ENCODE data around the gene NFATC2. TPM values are rescaled to one million over a fixed set of nuclear protein-coding genes. Genes with fewer than 3 reads are reported as not detected.

NFATC2 gene
- total RNA-seq, 1 experiment from 2014 or later: 0.07 TPM

GRCh38 chr20:51432875-51433274 is 109.6 kb downstream of the NFATC2 start:
- Mint-ChIP-seq H3K27me3 (ENCODE audit: insufficient read depth, unreplicated experiment) (peaks cover 8% of the 10 kb centered on the region), H3K27ac (ENCODE audit: low read depth, unreplicated experiment) (no peak overlapping the region), H3K36me3 (ENCODE audit: insufficient read depth, unreplicated experiment) (no peaks in the 10 kb centered on the region), H3K4me1 (ENCODE audit: insufficient read depth, unreplicated experiment) (peaks cover 11% of the 10 kb centered on the region), H3K4me3 (ENCODE audit: unreplicated experiment) (no peak overlapping the region), H3K9me3 (ENCODE audit: unreplicated experiment) (no peaks in the 10 kb centered on the region)
- no peak for DNase-seq (ENCODE audit: unreplicated experiment)
- ChIA-PET CTCF (interaction anchor here (0.6 to 1.0 kb wide), 3 partner anchors 46 to 162 kb away, joined by 3 to 4 read pairs (median 4); no protein-coding TSS in a partner anchor), POLR2A (interaction anchor here (1.0 kb wide), 1 partner anchor 24 kb away, joined by 3 read pairs; no protein-coding TSS in a partner anchor)
- TF ChIP-seq CTCF (IDR thresholded peaks at IDR 0.05; ENCODE audit: unreplicated experiment): no peak
- intact Hi-C loops (cut with micrococcal nuclease): no loop called here
- BruUV-seq (replicated peaks): no TSS peak

- DNase-seq (ENCODE audit: unreplicated experiment): no peak
- H3K27ac Mint-ChIP-seq (ENCODE audit: low read depth, unreplicated experiment): no peak overlapping the region
- no TSS peak for BruUV-seq (replicated peaks)
- H3K36me3 Mint-ChIP-seq (ENCODE audit: insufficient read depth, unreplicated experiment): no peaks in the 10 kb centered on the region
- H3K4me1 Mint-ChIP-seq (ENCODE audit: insufficient read depth, unreplicated experiment): peaks cover 11% of the 10 kb centered on the region
- H3K27me3 Mint-ChIP-seq (ENCODE audit: insufficient read depth, unreplicated experiment): peaks cover 13% of the 10 kb centered on the region
- intact Hi-C loops (cut with micrococcal nuclease): no loop called here
- H3K9me3 Mint-ChIP-seq (ENCODE audit: unreplicated experiment): no peaks in the 10 kb centered on the region
- POLR2A ChIA-PET: interaction anchor here (1.0 kb wide), 1 partner anchor 24 kb away, joined by 3 read pairs; no protein-coding TSS in a partner anchor
- TF ChIP-seq CTCF (IDR thresholded peaks at IDR 0.05; ENCODE audit: unreplicated experiment): no peak
- no peak overlapping the region for H3K4me3 Mint-ChIP-seq (ENCODE audit: unreplicated experiment)
- CTCF ChIA-PET: interaction anchor here (0.6 to 1.3 kb wide), 4 partner anchors 46 to 162 kb away, joined by 3 to 4 read pairs (median 4); no protein-coding TSS in a partner anchor
These were observed 110.2 kb downstream of the NFATC2 start for GRCh38 chr20:51432251-51432784.

GRCh38 chr20:51431321-51431720 is 111.2 kb downstream of the NFATC2 start:
- no peak for DNase-seq (ENCODE audit: unreplicated experiment)
- Mint-ChIP-seq H3K27ac (ENCODE audit: low read depth, unreplicated experiment) (no peak overlapping the region), H3K36me3 (ENCODE audit: insufficient read depth, unreplicated experiment) (no peaks in the 10 kb centered on the region), H3K4me3 (ENCODE audit: unreplicated experiment) (no peak overlapping the region), H3K4me1 (ENCODE audit: insufficient read depth, unreplicated experiment) (peaks cover 11% of the 10 kb centered on the region), H3K9me3 (ENCODE audit: unreplicated experiment) (no peaks in the 10 kb centered on the region), H3K27me3 (ENCODE audit: insufficient read depth, unreplicated experiment) (peaks cover 19% of the 10 kb centered on the region)
- intact Hi-C loops (cut with micrococcal nuclease): no loop called here
- POLR2A ChIA-PET: no interaction called here
- no TSS peak for BruUV-seq (replicated peaks)
- CTCF ChIA-PET: interaction anchor here (0.6 to 1.3 kb wide), 3 partner anchors 10 to 192 kb away, joined by 3 read pairs; no protein-coding TSS in a partner anchor
- TF ChIP-seq CTCF (IDR thresholded peaks at IDR 0.05; ENCODE audit: unreplicated experiment): no peak

GRCh38 chr20:51430198-51430950 is 112.1 kb downstream of the NFATC2 start:
- H3K27me3 Mint-ChIP-seq (ENCODE audit: insufficient read depth, unreplicated experiment): peaks cover 19% of the 10 kb centered on the region

More at GRCh38 chr20:51430198-51430950, 112.1 kb downstream of the NFATC2 start:
- BruUV-seq (replicated peaks): no TSS peak
- intact Hi-C loops (cut with micrococcal nuclease): no loop called here
- Mint-ChIP-seq H3K9me3 (ENCODE audit: unreplicated experiment) (no peaks in the 10 kb centered on the region), H3K36me3 (ENCODE audit: insufficient read depth, unreplicated experiment) (no peaks in the 10 kb centered on the region), H3K4me3 (ENCODE audit: unreplicated experiment) (no peak overlapping the region), H3K4me1 (ENCODE audit: insufficient read depth, unreplicated experiment) (peaks cover 11% of the 10 kb centered on the region), H3K27ac (ENCODE audit: low read depth, unreplicated experiment) (no peak overlapping the region)
- CTCF ChIA-PET: interaction anchor here (0.6 kb wide), 1 partner anchor 164 kb away, joined by 8 read pairs; no protein-coding TSS in a partner anchor
- no peak for DNase-seq (ENCODE audit: unreplicated experiment)
- POLR2A ChIA-PET: no interaction called here
- no peak for TF ChIP-seq CTCF (IDR thresholded peaks at IDR 0.05; ENCODE audit: unreplicated experiment)
